Middle frontal gyrus (tissue), 1 donor: ENCODE results near the gene HOXD3.

Experiments
- DNase-seq: peaks from one replicate; pipeline ENCODE4 v3.0.0-alpha.2; 2015; ENCODE audit warnings: low spot score; ENCODE audit errors: extremely low spot score

The HOXD3 gene

DNA sequence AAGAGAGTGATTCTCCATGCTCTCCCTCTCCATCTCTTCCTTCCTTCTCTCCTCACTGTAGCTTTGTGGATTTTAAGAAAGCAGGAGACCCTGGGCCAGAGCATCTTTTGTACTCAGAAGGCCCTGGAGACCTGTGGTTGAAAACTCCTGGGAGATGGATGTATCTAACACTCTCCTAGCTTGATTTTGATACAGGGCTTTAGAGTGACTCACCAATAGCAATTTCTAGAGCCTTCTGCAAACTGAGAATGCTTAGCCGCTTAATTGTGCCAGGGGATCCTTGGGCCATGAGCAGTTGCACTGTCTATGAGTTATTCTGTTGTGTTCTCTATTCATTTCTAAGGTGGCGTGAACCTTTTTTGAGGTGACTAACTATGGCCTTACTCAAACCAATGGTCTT is 49.0 kb downstream of the HOXD3 start:
- no peak for DNase-seq

GRCh38 chr2:176206682-176207081 is 49.6 kb downstream of the HOXD3 start:
- no peak for DNase-seq

- no peak for DNase-seq
These were observed 54.0 kb downstream of the HOXD3 start for GRCh38 chr2:176211110-176211509.

DNA sequence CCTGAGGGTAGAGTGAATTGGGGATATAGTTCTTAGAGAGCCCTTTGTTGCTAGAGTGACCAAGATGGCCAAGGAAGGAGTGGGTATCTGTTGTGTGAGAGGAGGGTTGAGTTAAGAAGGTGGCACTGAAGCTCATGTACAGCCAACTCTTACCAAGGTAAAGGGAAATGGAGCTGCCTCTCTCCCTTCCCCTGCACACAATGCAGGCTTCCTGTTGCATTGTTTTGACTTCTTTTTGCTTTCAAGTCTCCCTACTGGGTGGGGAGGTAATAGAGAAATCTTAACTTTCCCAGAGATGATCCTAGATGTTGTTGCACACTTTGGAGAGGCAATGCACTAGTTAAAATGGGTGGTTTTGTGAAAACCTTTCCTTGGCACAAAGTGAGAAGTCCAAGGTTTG is 55.2 kb downstream of the HOXD3 start:
- DNase-seq = no peak

DNA sequence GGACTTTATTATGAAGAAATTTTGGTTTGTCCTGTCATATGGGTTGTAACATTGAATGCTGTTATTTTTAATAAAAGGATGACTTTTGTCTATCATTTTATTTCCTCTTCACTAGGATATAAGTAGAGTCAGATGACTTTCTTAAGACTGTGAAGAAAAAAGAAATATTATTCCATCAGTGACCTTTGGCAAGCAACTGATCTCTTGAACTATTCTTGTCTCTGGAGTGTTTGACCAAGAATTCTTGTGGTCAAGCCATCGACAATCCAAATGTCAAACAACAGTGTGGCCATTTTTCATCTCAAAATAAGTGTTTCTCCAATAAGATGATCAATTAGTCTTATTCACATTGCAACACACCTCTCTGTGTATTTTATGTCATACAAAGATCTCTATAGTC is 56.3 kb downstream of the HOXD3 start:
- no peak for DNase-seq
